HUES64 (cell line): ENCODE measurements around the gene SCUBE3.

ENCODE experiments used
- H3K27ac ChIP-seq: 2 replicates; pipeline ENCODE4 v1.7.0; 2013; ENCODE audit warnings: low read depth, low read length, inconsistent platforms
- H3K27me3 ChIP-seq: 2 replicates; pipeline ENCODE4 v1.6.1; 2013; ENCODE audit warnings: mild to moderate bottlenecking, low read length; ENCODE audit not compliant: insufficient read depth
- H3K36me3 ChIP-seq: 2 replicates; pipeline ENCODE4 v1.6.1; 2013; ENCODE audit warnings: mild to moderate bottlenecking, low read length; ENCODE audit not compliant: insufficient read depth
- H3K4me1 ChIP-seq: 2 replicates; pipeline ENCODE4 v1.6.1; 2013; ENCODE audit warnings: mild to moderate bottlenecking, low read length, moderate library complexity; ENCODE audit not compliant: insufficient read depth
- H3K4me3 ChIP-seq: 2 replicates; pipeline ENCODE4 v1.5.1; 2013; ENCODE audit warnings: mild to moderate bottlenecking, low read length, moderate library complexity
- H3K9ac ChIP-seq: 2 replicates; pipeline ENCODE4 v1.6.1; 2013; ENCODE audit warnings: mild to moderate bottlenecking, low read depth, low read length
- H3K9me3 ChIP-seq: 2 replicates; pipeline ENCODE4 v1.6.1; 2013; ENCODE audit warnings: low read depth, low read length; ENCODE audit not compliant: insufficient read depth
- WGBS: fragments of 150-250, 120-280 bp; methylation state at CpG from one replicate; pipeline ENCODE4 v1.1.7; 2013; ENCODE audit warnings: missing lambda C conversion rate; 5-methylcytosine and 5-hydroxymethylcytosine counted together

SCUBE3 gene

GRCh38 chr6:35224720-35225119, 11.0 kb downstream of the SCUBE3 start:
- Histone ChIP-seq H3K27me3 (peaks cover 18% of the 10 kb centered on the region; the same call in 1 of the 2 replicates), H3K9me3 (no peaks in the 10 kb centered on the region)

GRCh38 chr6:35228481-35228880, 14.7 kb downstream of the SCUBE3 start:
- H3K27me3 ChIP-seq, result no peaks in the 10 kb centered on the region; the same call in 1 of the 2 replicates
- WGBS, result 96% methylated on average over 6 of the region's 6 CpGs
- no peak overlapping the region for H3K27ac ChIP-seq
- no peaks in the 10 kb centered on the region for H3K4me1 ChIP-seq
- H3K9ac ChIP-seq, result no peak overlapping the region
- H3K36me3 ChIP-seq, result peaks cover 3% of the 10 kb centered on the region; the same call in 1 of the 2 replicates
- no peak overlapping the region for H3K4me3 ChIP-seq
- no peaks in the 10 kb centered on the region for H3K9me3 ChIP-seq

More at GRCh38 chr6:35224720-35225119, 11.0 kb downstream of the SCUBE3 start:
- Histone ChIP-seq H3K27ac (no peak overlapping the region), H3K4me1 (peaks cover 4% of the 10 kb centered on the region; the same call in 1 of the 2 replicates), H3K36me3 (no peaks in the 10 kb centered on the region), H3K4me3 (no peak overlapping the region), H3K9ac (no peak overlapping the region)
- 94% methylated on average over 4 of the region's 4 CpGs for WGBS

DNA sequence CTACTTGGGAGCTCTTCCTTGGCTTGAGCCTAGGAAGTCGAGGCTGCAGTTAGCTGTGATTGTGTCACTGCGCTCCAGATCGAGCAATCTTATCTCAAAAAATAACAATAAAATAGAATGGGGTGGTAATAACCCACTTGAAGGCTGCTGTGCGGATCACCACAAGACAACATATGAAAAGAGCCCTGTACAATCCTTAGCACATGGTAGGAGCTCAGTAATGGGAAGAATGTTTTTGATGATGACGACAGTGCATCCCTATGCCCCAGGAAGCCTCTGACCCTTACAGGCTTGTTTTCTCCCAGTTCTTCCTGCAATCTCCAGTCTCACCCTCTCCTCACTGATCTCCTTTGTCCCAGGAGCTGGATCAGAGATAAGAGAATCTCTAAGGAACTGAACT, 15.5 kb downstream of the SCUBE3 start:
- WGBS, result 95% methylated on average over 3 of the region's 5 CpGs
- H3K27me3 ChIP-seq, result no peaks in the 10 kb centered on the region; the same call in 1 of the 2 replicates
- H3K4me3 ChIP-seq, result no peak overlapping the region
- H3K9me3 ChIP-seq, result no peaks in the 10 kb centered on the region
- peaks cover 5% of the 10 kb centered on the region; the same call in 1 of the 2 replicates for H3K36me3 ChIP-seq
- no peak overlapping the region for H3K27ac ChIP-seq
- no peaks in the 10 kb centered on the region for H3K4me1 ChIP-seq
- H3K9ac ChIP-seq, result no peak overlapping the region

- H3K4me3 ChIP-seq, result no peak overlapping the region
- H3K27ac ChIP-seq, result no peak overlapping the region
- H3K9ac ChIP-seq, result no peak overlapping the region
- no peaks in the 10 kb centered on the region for H3K4me1 ChIP-seq
- peaks cover 12% of the 10 kb centered on the region; the same call in 1 of the 2 replicates for H3K36me3 ChIP-seq
- 95% methylated on average over 1 of the region's 1 CpG for WGBS
- H3K27me3 ChIP-seq, result no peaks in the 10 kb centered on the region; the same call in 1 of the 2 replicates
- peaks cover 8% of the 10 kb centered on the region; the same call in 1 of the 2 replicates for H3K9me3 ChIP-seq
These were observed 16.7 kb downstream of the SCUBE3 start for GRCh38 chr6:35230498-35230897.

DNA sequence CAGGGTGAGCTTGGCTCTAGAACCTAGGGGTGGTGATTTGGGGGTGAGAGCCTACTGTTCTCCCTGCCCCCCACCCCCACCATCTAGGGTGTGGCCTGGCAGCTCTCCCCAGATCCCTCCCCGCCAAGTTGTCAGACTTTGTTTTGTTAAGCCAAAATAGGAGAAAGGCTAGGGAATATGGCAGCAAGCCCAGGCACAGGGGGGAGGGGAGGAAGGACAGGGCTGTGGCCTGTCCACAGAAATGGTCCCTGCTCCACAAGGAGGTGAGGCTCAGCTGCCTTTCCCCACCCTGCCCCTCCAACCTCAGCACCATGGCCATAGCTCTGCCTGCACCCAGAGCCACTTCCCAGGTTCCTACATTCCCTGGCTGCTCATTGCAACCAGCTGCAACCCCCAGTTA, 17.2 kb downstream of the SCUBE3 start:
- peaks cover 8% of the 10 kb centered on the region; the same call in 1 of the 2 replicates for H3K9me3 ChIP-seq
- no peak overlapping the region for H3K27ac ChIP-seq
- H3K4me1 ChIP-seq, result no peaks in the 10 kb centered on the region
- no peak overlapping the region for H3K4me3 ChIP-seq
- no peak overlapping the region for H3K9ac ChIP-seq
- no peaks in the 10 kb centered on the region; the same call in 1 of the 2 replicates for H3K27me3 ChIP-seq
- H3K36me3 ChIP-seq, result peaks cover 12% of the 10 kb centered on the region; the same call in 1 of the 2 replicates
- WGBS, result 100% methylated on average over 1 of the region's 1 CpG

GRCh38 chr6:35231563-35231962, 17.8 kb downstream of the SCUBE3 start:
- Histone ChIP-seq H3K4me3 (no peak overlapping the region), H3K27me3 (peaks cover under 1% of the 10 kb centered on the region; the same call in 1 of the 2 replicates), H3K4me1 (peaks cover under 1% of the 10 kb centered on the region; the same call in 1 of the 2 replicates), H3K9me3 (peaks cover 8% of the 10 kb centered on the region; the same call in 1 of the 2 replicates), H3K36me3 (peaks cover 12% of the 10 kb centered on the region; the same call in 1 of the 2 replicates), H3K9ac (no peak overlapping the region), H3K27ac (no peak overlapping the region)
- 97% methylated on average over 7 of the region's 7 CpGs for WGBS

DNA sequence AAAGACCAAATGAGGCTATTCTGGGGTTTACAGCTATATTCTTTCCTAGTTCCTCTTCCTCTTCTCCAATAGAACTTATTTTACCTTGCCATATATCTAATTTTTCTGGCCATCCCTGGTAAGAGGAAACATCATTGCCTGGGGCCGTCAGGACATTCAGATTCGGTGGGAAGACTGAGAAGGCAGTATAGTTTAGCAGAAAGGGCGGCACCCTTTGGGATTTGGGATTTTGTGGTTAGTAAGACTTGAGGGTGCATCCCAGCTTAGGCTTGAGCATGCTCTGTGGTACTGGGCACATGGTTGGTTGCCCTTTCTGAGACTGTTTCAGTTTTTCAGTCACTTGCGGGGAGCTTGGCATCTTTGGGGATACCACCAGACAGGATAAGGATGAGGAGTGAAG, 21.1 kb downstream of the SCUBE3 start:
- H3K4me1 ChIP-seq, result peaks cover 27% of the 10 kb centered on the region
- peaks cover 8% of the 10 kb centered on the region; the same call in 1 of the 2 replicates for H3K9me3 ChIP-seq
- 72% methylated on average over 4 of the region's 4 CpGs for WGBS
- no peak overlapping the region for H3K4me3 ChIP-seq
- H3K9ac ChIP-seq, result no peak overlapping the region
- peaks cover 28% of the 10 kb centered on the region for H3K27me3 ChIP-seq
- peaks cover 13% of the 10 kb centered on the region; the same call in 1 of the 2 replicates for H3K36me3 ChIP-seq
- H3K27ac ChIP-seq, result no peak overlapping the region

DNA sequence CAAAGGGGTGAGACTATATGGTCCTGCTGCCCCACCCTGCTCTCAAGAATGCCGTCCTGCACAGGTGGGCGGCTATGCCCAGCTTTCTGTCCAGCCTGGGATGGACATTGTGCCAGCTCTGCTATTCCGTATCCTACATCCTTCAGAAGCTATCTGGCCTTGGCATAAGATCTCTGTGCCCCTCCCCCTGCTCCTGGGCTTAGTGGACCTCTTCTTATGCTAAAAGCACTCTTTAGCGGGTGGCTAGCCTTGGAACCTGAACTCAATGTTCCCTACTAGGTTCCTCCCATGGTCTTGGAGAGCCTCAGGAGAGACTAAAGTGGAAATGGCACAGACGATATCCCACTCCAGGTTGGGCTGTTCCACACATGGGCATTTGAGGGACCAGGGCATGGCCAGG, 22.5 kb downstream of the SCUBE3 start:
- Histone ChIP-seq H3K4me1 (peaks cover 31% of the 10 kb centered on the region), H3K9ac (no peak overlapping the region), H3K27ac (no peak overlapping the region), H3K9me3 (peaks cover 8% of the 10 kb centered on the region; the same call in 1 of the 2 replicates), H3K36me3 (peaks cover 16% of the 10 kb centered on the region; the same call in 1 of the 2 replicates), H3K4me3 (no peak overlapping the region), H3K27me3 (peaks cover 36% of the 10 kb centered on the region)
- WGBS, result 84% methylated on average over 5 of the region's 5 CpGs

DNA sequence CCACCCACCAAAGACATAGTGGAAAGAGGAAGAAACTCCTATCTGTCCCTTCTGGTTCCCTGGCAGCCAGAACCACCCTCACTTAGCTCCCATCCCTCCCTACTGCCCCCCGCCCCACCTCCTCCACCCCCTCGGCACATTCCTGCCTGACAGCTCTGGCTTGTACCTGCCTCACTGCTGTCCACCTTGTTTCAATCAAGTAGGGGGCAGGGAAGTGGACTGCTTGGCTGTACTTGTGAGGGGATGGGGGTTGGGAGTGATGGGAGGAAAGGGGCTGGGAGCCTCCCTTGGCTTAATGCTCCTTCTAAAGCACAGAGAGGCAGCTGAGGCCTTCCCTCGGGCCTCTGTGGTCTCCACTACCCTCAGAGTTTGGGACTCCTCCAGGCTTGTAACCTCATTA, 23.7 kb downstream of the SCUBE3 start:
- peaks cover 8% of the 10 kb centered on the region; the same call in 1 of the 2 replicates for H3K9me3 ChIP-seq
- H3K27me3 ChIP-seq, result peaks cover 36% of the 10 kb centered on the region

GRCh38 chr6:35238843-35239289, 25.1 kb downstream of the SCUBE3 start:
- Histone ChIP-seq H3K4me1 (peaks cover 31% of the 10 kb centered on the region), H3K27ac (no peak overlapping the region), H3K9ac (no peak overlapping the region), H3K36me3 (peaks cover 13% of the 10 kb centered on the region; the same call in 1 of the 2 replicates), H3K4me3 (no peak overlapping the region), H3K27me3 (peaks cover 36% of the 10 kb centered on the region), H3K9me3 (peaks cover 8% of the 10 kb centered on the region; the same call in 1 of the 2 replicates)
- 8% methylated on average over 3 of the region's 3 CpGs for WGBS

More for the DNA sequence above, 23.7 kb downstream of the SCUBE3 start:
- Histone ChIP-seq H3K4me3 (no peak overlapping the region), H3K4me1 (peaks cover 31% of the 10 kb centered on the region), H3K9ac (no peak overlapping the region), H3K27ac (no peak overlapping the region), H3K36me3 (peaks cover 13% of the 10 kb centered on the region; the same call in 1 of the 2 replicates)
- 57% methylated on average over 2 of the region's 3 CpGs for WGBS

- H3K36me3 ChIP-seq, result peaks cover 8% of the 10 kb centered on the region; the same call in 1 of the 2 replicates
- H3K4me1 ChIP-seq, result peaks cover 31% of the 10 kb centered on the region
- H3K27ac ChIP-seq, result no peak overlapping the region
- H3K9me3 ChIP-seq, result peaks cover 6% of the 10 kb centered on the region; the same call in 1 of the 2 replicates
- no peak overlapping the region for H3K4me3 ChIP-seq
- H3K27me3 ChIP-seq, result peaks cover 36% of the 10 kb centered on the region
- 80% methylated on average over 4 of the region's 4 CpGs for WGBS
- no peak overlapping the region for H3K9ac ChIP-seq
These were observed 25.8 kb downstream of the SCUBE3 start for GRCh38 chr6:35239581-35239980.
